ENCODE data around the gene SMYD2. TPM values are rescaled to one million over a fixed set of nuclear protein-coding genes. Genes with fewer than 3 reads are reported as not detected.

The SMYD2 gene
- total RNA-seq (39.9 TPM), polyA plus RNA-seq (45.0 TPM)
- long read RNA-seq, donor 1, result 0 reads
- long read RNA-seq, donor 2, transcript SMYD2-201 (12 exons, 1,671 nt), result major isoform, 16 of 33 reads
- long read RNA-seq, donor 2, partial matches to known transcripts, result 16 of 33 reads
- long read RNA-seq, donor 2, other reads (novel, unspliced or antisense), result 0 of 33 reads
- long read RNA-seq, donor 3, transcript SMYD2-201 (12 exons, 1,671 nt), result major isoform, 16 of 17 reads
- long read RNA-seq, donor 3, partial matches to known transcripts, result 0 of 17 reads
- long read RNA-seq, donor 3, other reads (novel, unspliced or antisense), result 0 of 17 reads
- long read RNA-seq, donor 4, partial matches to known transcripts, result 0 of 4 reads
- long read RNA-seq, donor 4, other reads (novel, unspliced or antisense), result 0 of 4 reads
- long read RNA-seq, donor 5, full-length matches to known transcripts, result 16 of 16 reads
- long read RNA-seq, donor 5, partial matches to known transcripts, result 0 of 16 reads
- long read RNA-seq, donor 5, other reads (novel, unspliced or antisense), result 0 of 16 reads
- long read RNA-seq, donor 6, transcript SMYD2-201 (12 exons, 1,671 nt), result major isoform, 10 of 10 reads
- long read RNA-seq, donor 6, partial matches to known transcripts, result 0 of 10 reads
- long read RNA-seq, donor 6, other reads (novel, unspliced or antisense), result 0 of 10 reads
- long read RNA-seq, donor 7, transcript SMYD2-201 (12 exons, 1,671 nt), result major isoform, 6 of 8 reads
- long read RNA-seq, donor 7, partial matches to known transcripts, result 0 of 8 reads
- long read RNA-seq, donor 7, other reads (novel, unspliced or antisense), result 0 of 8 reads
- long read RNA-seq, donor 8, partial matches to known transcripts, result 0 of 3 reads
- long read RNA-seq, donor 8, other reads (novel, unspliced or antisense), result 0 of 3 reads
- long read RNA-seq, donor 9, transcript SMYD2-201 (12 exons, 1,671 nt), result major isoform, 6 of 7 reads
- long read RNA-seq, donor 9, partial matches to known transcripts, result 0 of 7 reads
- long read RNA-seq, donor 9, other reads (novel, unspliced or antisense), result 0 of 7 reads
- long read RNA-seq, donor 10, transcript SMYD2-201 (12 exons, 1,671 nt), result major isoform, 13 of 14 reads
- long read RNA-seq, donor 10, partial matches to known transcripts, result 0 of 14 reads
- long read RNA-seq, donor 10, other reads (novel, unspliced or antisense), result 0 of 14 reads

- Histone ChIP-seq H3K27ac (ENCODE audit: low read depth in 1 of 2, low read length in 1 of 2) (peak within 1 kb of the TSS; percentile 82 to 97), H3K27me3 (ENCODE audit: control insufficient read depth in 2 of 2, insufficient read depth in 1 of 2, low read length in 1 of 2) (no peaks in the 10 kb centered on the region)
- WGBS, result under 1% methylated on average over 94 of the region's 94 CpGs
These were observed at the start of gene SMYD2 for GRCh38 chr1:214281021-214281719. SMYD2 (plus strand) TSS chr1:214281159; CDS start chr1:214281255, 96 bp downstream.

GRCh38 chr1:214233856-214234634, 46.9 kb upstream of the SMYD2 start:
- Histone ChIP-seq H3K36me3 (ENCODE audit: control insufficient read depth in 2 of 2, insufficient read depth in 2 of 2, low read length in 1 of 2) (no peaks in the 10 kb centered on the region), H3K4me1 (ENCODE audit: control insufficient read depth in 2 of 2, insufficient read depth in 2 of 2, low read length in 2 of 2) (no peaks in the 10 kb centered on the region), H3K4me3 (ENCODE audit: low read length in 2 of 2) (no peak overlapping the region), H3K27me3 (ENCODE audit: control insufficient read depth in 2 of 2, insufficient read depth in 1 of 2, low read length in 1 of 2) (no peaks in the 10 kb centered on the region), H3K9me3 (ENCODE audit: control insufficient read depth in 2 of 2, insufficient read depth in 1 of 2, low read length in 1 of 2) (no peaks in the 10 kb centered on the region), H3K27ac (ENCODE audit: low read depth in 1 of 2, low read length in 1 of 2) (no peak overlapping the region)
- WGBS, result 85% methylated on average over 9 of the region's 9 CpGs
- DNase-seq (ENCODE audit: low read depth in 6 of 9, low spot score in 9 of 9), result no peak

More at GRCh38 chr1:214281021-214281719, at the start of gene SMYD2:
- no peaks in the 10 kb centered on the region for H3K9me3 ChIP-seq (ENCODE audit: control insufficient read depth in 2 of 2, insufficient read depth in 1 of 2, low read length in 1 of 2)
- DNase-seq (ENCODE audit: low read depth in 6 of 9, low spot score in 9 of 9), result peak in 7 of 9 donors; percentile 50 to 84 (median 63)
- H3K4me3 ChIP-seq (ENCODE audit: low read length in 2 of 2), result peak within 1 kb of the TSS; percentile 72 to 94
- H3K36me3 ChIP-seq (ENCODE audit: control insufficient read depth in 2 of 2, insufficient read depth in 2 of 2, low read length in 1 of 2), result no peaks in the 10 kb centered on the region
- H3K4me1 ChIP-seq (ENCODE audit: control insufficient read depth in 2 of 2, insufficient read depth in 2 of 2, low read length in 2 of 2), result peaks cover 13 to 28% of the 10 kb centered on the region in 2 donors

- no peaks in the 10 kb centered on the region for H3K36me3 ChIP-seq (ENCODE audit: control insufficient read depth in 2 of 2, insufficient read depth in 2 of 2, low read length in 1 of 2)
- no peaks in the 10 kb centered on the region for H3K27me3 ChIP-seq (ENCODE audit: control insufficient read depth in 2 of 2, insufficient read depth in 1 of 2, low read length in 1 of 2)
- no peaks in the 10 kb centered on the region for H3K4me1 ChIP-seq (ENCODE audit: control insufficient read depth in 2 of 2, insufficient read depth in 2 of 2, low read length in 2 of 2)
- DNase-seq (ENCODE audit: low read depth in 6 of 9, low spot score in 9 of 9), result no peak
- no peaks in the 10 kb centered on the region for H3K9me3 ChIP-seq (ENCODE audit: control insufficient read depth in 2 of 2, insufficient read depth in 1 of 2, low read length in 1 of 2)
- H3K27ac ChIP-seq (ENCODE audit: low read depth in 1 of 2, low read length in 1 of 2), result no peak overlapping the region
- no peak overlapping the region for H3K4me3 ChIP-seq (ENCODE audit: low read length in 2 of 2)
- 92% methylated on average over 3 of the region's 3 CpGs for WGBS
These were observed 46.3 kb upstream of the SMYD2 start for GRCh38 chr1:214234635-214235025.

- 44% methylated on average over 2 of the region's 2 CpGs for WGBS
- no peaks in the 10 kb centered on the region for H3K4me1 ChIP-seq (ENCODE audit: control insufficient read depth in 2 of 2, insufficient read depth in 2 of 2, low read length in 2 of 2)
- H3K36me3 ChIP-seq (ENCODE audit: control insufficient read depth in 2 of 2, insufficient read depth in 2 of 2, low read length in 1 of 2), result no peaks in the 10 kb centered on the region
- DNase-seq (ENCODE audit: low read depth in 6 of 9, low spot score in 9 of 9), result no peak
- H3K9me3 ChIP-seq (ENCODE audit: control insufficient read depth in 2 of 2, insufficient read depth in 1 of 2, low read length in 1 of 2), result no peaks in the 10 kb centered on the region
- no peak overlapping the region for H3K4me3 ChIP-seq (ENCODE audit: low read length in 2 of 2)
- no peak overlapping the region for H3K27ac ChIP-seq (ENCODE audit: low read depth in 1 of 2, low read length in 1 of 2)
- no peaks in the 10 kb centered on the region for H3K27me3 ChIP-seq (ENCODE audit: control insufficient read depth in 2 of 2, insufficient read depth in 1 of 2, low read length in 1 of 2)
These were observed 44.5 kb upstream of the SMYD2 start for GRCh38 chr1:214236477-214236876.

GRCh38 chr1:214241060-214241459, 39.9 kb upstream of the SMYD2 start:
- DNase-seq (ENCODE audit: low read depth in 6 of 9, low spot score in 9 of 9), result no peak
- 94% methylated on average over 7 of the region's 7 CpGs for WGBS
- no peak overlapping the region for H3K27ac ChIP-seq (ENCODE audit: low read depth in 1 of 2, low read length in 1 of 2)
- H3K4me1 ChIP-seq (ENCODE audit: control insufficient read depth in 2 of 2, insufficient read depth in 2 of 2, low read length in 2 of 2), result no peaks in the 10 kb centered on the region
- H3K4me3 ChIP-seq (ENCODE audit: low read length in 2 of 2), result no peak overlapping the region
- H3K36me3 ChIP-seq (ENCODE audit: control insufficient read depth in 2 of 2, insufficient read depth in 2 of 2, low read length in 1 of 2), result no peaks in the 10 kb centered on the region
- H3K9me3 ChIP-seq (ENCODE audit: control insufficient read depth in 2 of 2, insufficient read depth in 1 of 2, low read length in 1 of 2), result no peaks in the 10 kb centered on the region
- no peaks in the 10 kb centered on the region for H3K27me3 ChIP-seq (ENCODE audit: control insufficient read depth in 2 of 2, insufficient read depth in 1 of 2, low read length in 1 of 2)

GRCh38 chr1:214244252-214244651, 36.7 kb upstream of the SMYD2 start:
- Histone ChIP-seq H3K4me3 (ENCODE audit: low read length in 2 of 2) (no peak overlapping the region), H3K27me3 (ENCODE audit: control insufficient read depth in 2 of 2, insufficient read depth in 1 of 2, low read length in 1 of 2) (no peaks in the 10 kb centered on the region), H3K4me1 (ENCODE audit: control insufficient read depth in 2 of 2, insufficient read depth in 2 of 2, low read length in 2 of 2) (no peaks in the 10 kb centered on the region), H3K36me3 (ENCODE audit: control insufficient read depth in 2 of 2, insufficient read depth in 2 of 2, low read length in 1 of 2) (no peaks in the 10 kb centered on the region), H3K9me3 (ENCODE audit: control insufficient read depth in 2 of 2, insufficient read depth in 1 of 2, low read length in 1 of 2) (no peaks in the 10 kb centered on the region), H3K27ac (ENCODE audit: low read depth in 1 of 2, low read length in 1 of 2) (no peak overlapping the region)
- no peak for DNase-seq (ENCODE audit: low read depth in 6 of 9, low spot score in 9 of 9)
- WGBS, result 96% methylated on average over 20 of the region's 20 CpGs

- H3K9me3 ChIP-seq (ENCODE audit: control insufficient read depth in 2 of 2, insufficient read depth in 1 of 2, low read length in 1 of 2), result no peaks in the 10 kb centered on the region
- no peaks in the 10 kb centered on the region for H3K36me3 ChIP-seq (ENCODE audit: control insufficient read depth in 2 of 2, insufficient read depth in 2 of 2, low read length in 1 of 2)
- H3K27ac ChIP-seq (ENCODE audit: low read depth in 1 of 2, low read length in 1 of 2), result no peak overlapping the region
- H3K4me1 ChIP-seq (ENCODE audit: control insufficient read depth in 2 of 2, insufficient read depth in 2 of 2, low read length in 2 of 2), result no peaks in the 10 kb centered on the region
- H3K27me3 ChIP-seq (ENCODE audit: control insufficient read depth in 2 of 2, insufficient read depth in 1 of 2, low read length in 1 of 2), result peaks cover 0 to 2% of the 10 kb centered on the region in 2 donors
- WGBS, result 83% methylated on average over 2 of the region's 2 CpGs
- no peak for DNase-seq (ENCODE audit: low read depth in 6 of 9, low spot score in 9 of 9)
- no peak overlapping the region for H3K4me3 ChIP-seq (ENCODE audit: low read length in 2 of 2)
These were observed 36.1 kb upstream of the SMYD2 start for GRCh38 chr1:214244841-214245240.

GRCh38 chr1:214247501-214248041, 33.4 kb upstream of the SMYD2 start:
- H3K36me3 ChIP-seq (ENCODE audit: control insufficient read depth in 2 of 2, insufficient read depth in 2 of 2, low read length in 1 of 2), result no peaks in the 10 kb centered on the region
- peaks cover 0 to 3% of the 10 kb centered on the region in 2 donors for H3K27me3 ChIP-seq (ENCODE audit: control insufficient read depth in 2 of 2, insufficient read depth in 1 of 2, low read length in 1 of 2)
- no peak overlapping the region for H3K27ac ChIP-seq (ENCODE audit: low read depth in 1 of 2, low read length in 1 of 2)
- no peak overlapping the region for H3K4me3 ChIP-seq (ENCODE audit: low read length in 2 of 2)
- 96% methylated on average over 8 of the region's 8 CpGs for WGBS
- no peaks in the 10 kb centered on the region for H3K4me1 ChIP-seq (ENCODE audit: control insufficient read depth in 2 of 2, insufficient read depth in 2 of 2, low read length in 2 of 2)
- no peaks in the 10 kb centered on the region for H3K9me3 ChIP-seq (ENCODE audit: control insufficient read depth in 2 of 2, insufficient read depth in 1 of 2, low read length in 1 of 2)
- no peak for DNase-seq (ENCODE audit: low read depth in 6 of 9, low spot score in 9 of 9)
